DMS79 treated with DMSO at 0.1 percent for 48 hours (cell line): ENCODE data around the gene DCAKD.

Source experiments
- DNase-seq: peaks from one replicate; lab custom pipeline; 2025; lab: John Stamatoyannopoulos, UW

DCAKD gene

DNA sequence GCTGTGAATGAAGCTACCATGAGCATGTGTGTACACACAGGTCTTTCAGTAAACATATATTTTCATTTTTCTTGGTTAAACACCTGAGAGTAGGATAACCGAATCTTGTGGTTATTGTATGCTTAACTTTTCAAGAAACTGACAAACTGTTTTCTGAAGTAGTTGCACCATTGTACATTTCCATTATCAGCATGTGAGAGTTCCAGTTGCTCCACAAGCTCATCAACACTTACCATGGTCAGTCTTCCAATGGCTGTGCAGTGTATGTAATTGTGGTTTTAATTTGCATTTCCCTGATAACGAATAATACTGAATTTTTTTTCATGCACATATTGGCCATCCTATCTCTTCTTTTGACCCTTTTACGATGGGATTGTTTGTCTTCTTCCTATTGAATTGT is 52.0 kb downstream of the DCAKD start:
- no peak for DNase-seq

DNA sequence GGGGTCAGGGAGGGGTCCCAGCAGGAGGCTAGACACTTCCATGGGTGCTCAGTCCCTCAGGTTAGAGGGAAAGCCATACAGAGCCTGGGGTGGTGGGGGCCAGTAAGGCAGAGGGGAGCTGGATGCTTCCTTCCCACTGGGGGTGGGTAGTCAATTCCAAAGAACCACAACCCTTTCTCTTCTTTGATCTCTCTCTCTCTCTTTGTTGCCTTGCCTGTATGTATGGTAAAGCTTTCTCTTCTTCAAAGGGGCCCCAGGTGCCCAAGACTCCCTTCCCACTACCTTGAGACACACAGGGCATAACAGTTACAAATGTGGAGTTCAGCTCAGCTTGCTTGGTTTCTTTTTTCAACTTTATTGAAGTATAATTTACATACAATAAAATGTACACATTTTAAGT is 52.8 kb downstream of the DCAKD start:
- no peak for DNase-seq

DNA sequence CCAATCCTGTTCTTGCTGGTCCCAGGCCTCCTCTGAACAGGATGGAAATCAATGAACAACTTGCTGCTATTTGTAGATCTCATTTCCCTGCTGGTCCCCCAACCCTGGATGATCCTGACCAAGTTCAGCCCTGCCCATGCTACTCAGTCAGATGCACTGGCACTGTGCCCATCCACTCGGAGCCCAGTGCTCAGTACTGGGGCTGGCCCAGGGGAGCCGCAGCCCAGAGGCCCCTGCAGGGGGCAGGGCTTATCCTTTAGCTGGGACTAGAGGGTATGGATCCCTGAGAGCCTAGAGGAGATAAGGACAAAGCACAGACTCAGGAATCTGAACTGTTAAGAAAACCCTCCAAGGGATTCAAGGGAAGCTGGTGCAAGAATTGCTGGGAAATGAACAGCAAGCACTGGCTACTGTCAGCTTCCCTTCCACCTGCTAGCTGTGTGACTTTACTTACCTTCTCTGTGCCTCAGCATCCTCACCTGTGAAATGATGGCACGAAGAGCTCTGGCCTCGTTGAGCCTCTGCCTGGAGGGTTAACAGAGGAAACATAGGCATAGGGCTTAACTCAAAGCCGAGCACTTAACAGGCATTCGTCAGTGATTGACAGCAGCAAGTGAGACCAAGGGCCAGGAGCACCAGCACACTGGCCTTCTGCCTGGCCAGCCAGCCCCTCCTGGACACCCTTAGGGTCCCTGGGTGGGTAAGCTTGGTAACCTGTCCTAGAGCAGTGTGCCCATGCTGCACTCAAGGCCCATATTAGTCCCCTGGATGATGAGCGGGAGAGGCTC is 53.5 kb downstream of the DCAKD start:
- DNase-seq, result no peak

DNA sequence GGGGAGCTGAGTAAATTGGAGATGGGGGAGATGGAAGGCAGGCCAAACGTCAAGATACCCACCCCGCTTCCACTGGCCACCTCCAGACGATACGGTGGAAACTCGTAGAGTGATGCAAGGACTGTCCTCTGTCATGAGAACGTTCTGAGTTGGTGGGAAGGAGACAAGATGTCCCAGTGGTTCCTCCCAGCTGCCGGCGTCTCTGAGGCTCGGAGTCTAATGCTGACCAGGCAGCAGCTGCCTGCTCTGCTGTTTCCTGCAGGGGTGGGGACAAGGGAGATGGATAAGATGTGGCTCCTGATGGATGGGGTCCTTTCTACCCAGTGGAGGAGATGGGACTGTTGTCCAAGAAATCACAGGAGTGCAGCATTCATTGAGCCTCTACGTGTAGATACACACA is 55.1 kb downstream of the DCAKD start:
- no peak for DNase-seq

DNA sequence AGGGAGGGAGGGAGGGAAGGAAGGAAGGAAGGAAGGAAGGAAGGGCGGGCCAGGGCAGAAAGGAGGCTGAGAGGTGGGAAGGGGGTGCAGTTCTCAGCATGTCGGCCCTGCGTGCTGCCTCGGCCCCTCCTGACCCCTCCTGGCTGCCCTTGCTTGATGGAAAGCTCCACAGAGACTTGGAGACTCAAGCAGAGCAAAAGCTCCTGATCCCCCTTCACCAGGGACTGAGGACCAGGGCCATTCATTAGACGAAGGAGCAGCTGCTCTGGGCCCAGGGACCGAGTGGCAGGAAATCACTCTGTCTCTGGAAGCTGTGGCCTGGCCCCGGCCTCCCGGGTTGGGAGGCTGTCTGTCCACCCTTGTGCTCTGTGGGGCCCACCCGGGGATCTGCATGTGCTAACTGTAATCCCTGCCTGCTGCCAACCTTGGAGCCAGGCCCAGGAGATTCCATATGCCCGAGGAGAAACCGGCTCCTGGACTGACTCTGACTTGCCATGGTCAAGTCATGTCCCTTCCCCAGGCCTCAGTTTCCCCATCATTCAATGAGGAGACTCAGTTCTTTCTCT is 55.9 kb downstream of the DCAKD start:
- DNase-seq, result no peak

DNA sequence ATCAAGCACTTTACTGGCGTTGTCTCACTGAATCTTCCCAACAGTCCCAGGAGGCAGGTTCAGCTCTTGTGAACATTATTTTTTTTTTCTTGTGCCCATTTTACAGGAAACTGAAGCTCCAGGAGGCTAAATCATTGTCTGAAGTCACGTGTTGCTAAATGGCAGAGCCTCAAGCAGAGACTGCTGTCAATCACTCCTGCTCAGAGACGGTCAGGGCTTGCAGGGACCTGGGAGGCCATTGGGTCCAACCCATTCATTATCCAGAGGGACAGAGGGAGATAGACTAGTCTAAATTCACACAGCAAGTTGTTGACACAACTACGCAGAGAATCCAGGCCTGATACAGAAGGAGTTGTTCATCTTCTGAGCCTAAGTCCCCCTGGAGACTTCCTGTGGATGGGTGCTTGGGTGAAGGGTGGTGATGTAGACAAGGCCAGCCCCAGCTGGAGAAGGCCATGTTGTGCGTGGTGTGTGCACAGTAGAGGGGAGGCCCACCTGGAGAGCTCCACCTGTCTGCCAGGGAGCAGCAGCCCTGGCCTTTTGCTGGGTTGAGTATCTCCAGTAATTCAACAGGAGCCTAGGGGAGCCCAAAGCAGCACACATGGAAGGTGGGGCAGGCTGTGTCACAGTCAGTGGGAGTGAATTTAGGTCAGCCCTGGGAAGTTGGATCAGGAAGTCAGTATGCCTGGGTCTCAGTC is 59.0 kb downstream of the DCAKD start:
- no peak for DNase-seq

DNA sequence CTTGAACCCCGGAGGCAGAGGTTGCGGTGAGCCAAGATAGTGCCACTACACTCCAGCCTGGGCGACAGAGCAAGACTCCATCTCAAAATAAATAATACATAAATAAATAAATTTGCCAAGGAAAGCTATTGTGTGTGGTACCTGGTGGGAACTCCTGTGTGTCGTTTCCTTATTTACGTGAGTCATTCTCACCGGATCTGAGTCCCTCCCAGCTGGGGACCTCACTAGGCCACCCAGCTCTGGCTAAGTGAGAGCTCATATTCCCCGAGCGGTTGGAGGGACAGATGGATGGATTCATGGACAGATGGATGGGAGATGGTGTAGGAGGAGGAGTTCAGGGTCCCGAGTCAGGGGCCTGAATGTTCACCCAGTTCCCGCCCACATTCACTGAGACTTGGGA is 60.4 kb downstream of the DCAKD start:
- DNase-seq, result no peak

DNA sequence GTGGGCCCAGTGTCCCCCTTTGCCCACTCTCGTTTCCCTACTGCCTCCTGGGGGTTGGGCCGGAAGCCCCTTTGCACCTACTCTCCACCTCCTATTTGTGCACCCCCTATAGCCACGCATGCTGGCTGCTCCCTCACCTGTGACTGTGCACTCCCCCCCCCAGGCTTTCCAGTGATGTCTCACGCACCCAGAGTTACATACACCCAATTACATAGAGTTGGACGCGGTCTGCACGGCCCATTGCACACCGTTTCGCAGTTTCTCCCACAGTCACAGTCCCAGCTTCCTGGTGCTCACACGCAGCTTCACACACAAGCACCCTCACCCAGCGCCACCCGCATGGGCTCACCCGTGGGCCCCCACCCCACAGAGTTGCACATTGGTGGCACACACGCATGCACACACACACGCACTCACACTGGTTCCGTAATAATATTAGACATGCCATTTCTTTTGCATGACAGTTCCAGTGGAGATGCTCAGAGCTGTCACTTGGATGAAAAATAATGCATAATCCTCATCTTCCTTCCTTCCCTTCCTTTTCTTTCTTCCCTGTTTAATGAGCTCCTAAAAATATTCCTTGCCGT is 61.8 kb downstream of the DCAKD start:
- DNase-seq, result no peak

DNA sequence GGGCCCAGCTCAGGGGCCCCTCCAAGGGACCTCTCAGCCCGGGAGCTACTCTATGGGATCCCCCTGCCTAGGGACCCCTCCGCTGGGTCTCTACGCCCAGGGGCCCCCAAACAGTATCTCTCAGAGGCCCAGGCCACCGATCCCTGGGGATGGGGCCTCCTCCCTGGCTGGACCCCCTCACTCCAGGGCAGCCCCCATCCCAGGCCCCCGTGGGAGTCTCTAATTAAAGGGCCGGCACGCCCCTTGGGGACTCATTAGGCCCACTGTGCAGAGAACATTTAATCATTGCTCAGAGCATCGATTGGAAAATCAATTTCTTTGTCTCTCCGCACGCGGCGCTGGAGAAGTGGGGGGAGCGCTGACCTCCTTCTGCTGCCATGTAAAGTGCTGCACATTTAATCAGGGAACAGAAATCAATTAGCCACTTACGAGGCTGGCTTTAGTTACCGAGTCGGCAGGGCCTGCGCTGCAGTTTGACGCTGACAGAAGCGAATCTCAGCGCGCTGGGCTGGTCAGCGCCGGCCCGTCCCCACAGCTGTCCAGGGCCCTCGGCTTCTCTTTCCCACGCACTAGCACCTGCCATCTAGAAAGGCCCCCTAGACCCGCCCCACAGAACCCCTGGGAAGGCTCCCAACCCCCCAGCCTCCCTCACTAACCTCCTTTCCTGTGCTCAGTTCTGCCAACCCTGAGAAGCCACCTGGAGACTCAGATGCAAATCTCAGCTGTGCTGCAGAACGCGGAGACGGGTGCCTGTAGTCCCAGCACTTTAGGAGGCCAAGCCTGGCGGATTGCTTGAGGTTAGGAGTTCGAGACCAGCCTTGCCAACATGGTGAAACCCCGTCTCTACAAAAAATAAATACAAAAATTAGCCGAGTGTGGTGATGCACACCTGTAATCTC is 63.1 kb downstream of the DCAKD start:
- no peak for DNase-seq

DNA sequence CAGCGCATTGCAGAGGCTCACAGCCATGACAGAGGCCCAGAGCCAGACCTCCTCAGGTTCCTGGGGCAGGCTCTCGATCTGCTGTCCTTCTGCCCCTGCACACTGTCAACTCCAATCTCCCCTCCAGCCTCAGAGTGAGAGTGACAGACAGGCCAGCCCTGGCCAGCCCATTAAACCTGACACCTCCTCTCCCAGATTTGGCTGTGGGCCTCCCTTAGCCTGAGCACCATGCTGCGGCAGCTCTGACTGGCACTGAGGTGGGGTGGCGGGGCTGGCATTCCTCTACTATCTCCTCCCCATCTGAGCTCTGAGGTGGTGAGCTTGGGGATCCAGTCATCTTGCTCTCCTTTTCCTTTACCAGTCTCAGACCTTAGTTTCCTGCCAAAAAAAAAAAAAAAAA is 67.9 kb downstream of the DCAKD start:
- no peak for DNase-seq

DNA sequence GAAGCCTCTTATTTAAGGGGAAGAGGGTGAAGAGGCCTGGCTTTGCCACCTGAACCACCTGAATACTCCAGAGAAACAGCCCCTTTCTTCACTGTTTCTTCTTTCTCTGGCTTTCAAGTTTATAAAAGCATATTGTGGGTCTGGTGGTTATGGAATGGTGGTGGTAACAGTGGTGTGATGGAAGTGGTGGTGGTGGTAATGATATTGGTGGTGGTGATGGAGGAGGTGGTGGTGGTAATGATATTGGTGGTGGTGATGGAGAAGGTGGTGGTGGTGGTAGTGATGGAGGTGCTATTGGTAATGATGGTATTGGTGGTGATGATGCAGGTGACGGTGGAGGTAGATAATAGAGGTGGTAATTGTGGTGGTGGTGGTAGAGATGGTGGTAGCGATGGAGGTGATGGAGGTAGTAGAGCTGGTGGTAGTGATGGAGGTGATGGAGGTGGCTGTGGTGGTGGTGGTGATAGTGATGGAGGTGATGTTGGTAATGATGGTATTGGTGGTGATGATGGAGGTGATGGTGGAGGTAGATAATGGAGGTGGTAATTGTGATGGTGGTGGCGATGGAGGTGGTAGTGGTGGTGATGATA is 69.2 kb downstream of the DCAKD start:
- no peak for DNase-seq

DNA sequence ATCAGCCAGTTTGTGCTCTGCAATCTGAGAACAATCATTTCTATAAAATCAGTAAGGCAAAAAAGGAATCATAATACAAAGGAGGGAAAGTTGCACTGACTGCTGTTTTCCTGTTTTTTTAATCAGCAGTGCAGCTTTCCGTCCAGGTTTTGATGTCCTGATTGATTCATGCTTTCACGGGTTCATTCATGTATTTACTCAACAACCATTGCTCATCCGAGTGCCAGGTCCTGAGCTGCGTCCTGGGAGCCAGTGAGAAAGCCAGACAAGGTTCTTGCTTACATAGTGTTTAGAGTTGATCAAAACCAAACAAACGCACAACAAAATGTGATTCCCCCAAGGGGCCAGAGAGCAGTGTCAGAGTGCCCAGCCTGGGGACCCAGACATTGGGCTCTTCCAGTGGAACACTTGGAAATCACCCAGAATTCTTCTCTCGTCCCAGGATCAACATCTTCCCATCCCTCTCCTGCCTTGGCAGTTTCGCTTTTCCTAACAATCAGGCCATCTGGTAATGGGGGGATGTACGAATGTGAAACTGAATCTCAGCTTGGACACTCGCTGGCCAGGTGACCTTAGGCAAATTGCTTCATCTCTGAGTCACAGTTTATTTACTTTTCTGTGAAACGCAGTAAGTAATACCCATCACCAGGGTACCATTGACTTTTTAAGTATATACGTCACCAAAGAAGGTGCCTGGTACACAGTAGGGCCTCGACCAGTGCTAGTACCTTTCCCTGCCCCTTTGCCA is 70.0 kb downstream of the DCAKD start:
- DNase-seq, result no peak

DNA sequence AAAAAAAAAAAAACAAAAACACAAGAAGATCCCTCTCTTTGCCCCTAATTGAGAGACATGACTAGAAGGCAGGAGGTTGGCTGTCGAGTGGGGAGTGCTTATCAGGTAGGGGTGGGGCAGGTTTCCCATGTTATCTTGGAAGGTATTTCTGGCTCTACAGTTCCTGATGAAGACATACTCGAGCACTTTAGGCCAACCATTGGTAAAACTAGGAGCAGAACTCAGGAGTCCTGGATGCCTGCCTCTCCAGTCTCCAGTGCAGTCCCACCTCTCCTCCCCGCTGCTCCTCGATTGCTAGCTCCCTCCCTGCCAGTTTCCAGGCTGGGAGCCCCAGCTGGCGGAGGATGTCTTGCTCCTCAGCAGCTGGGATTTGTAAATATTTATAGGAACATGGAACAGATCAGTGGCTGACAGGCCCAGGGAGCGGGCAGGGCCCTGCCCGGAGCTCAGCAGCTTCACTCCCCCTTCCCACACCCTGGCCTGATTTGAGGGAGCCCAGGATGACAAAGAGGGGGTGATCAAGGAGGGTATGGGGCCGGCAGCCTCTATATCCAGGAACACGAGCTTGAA is 71.9 kb downstream of the DCAKD start:
- no peak for DNase-seq

DNA sequence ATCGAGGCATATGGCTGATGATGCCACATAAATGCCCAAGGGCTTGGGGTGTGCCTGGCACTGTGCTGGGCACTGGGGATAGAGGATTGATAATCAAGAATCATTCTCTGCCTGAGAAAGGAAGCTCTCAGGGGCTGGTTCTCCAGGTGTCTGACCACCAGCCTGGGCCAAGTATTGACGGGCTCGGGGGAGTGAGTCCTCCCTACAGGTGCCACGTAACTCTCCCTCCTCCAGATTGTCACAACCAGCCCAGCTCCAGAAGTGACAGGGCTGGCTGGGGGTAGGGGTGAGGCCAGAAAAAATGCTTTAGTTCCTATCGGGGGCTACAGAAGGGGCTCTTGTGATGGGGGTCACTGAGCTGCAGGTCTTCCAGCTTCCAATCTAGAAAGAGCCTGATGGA is 72.6 kb downstream of the DCAKD start:
- DNase-seq, result no peak

DNA sequence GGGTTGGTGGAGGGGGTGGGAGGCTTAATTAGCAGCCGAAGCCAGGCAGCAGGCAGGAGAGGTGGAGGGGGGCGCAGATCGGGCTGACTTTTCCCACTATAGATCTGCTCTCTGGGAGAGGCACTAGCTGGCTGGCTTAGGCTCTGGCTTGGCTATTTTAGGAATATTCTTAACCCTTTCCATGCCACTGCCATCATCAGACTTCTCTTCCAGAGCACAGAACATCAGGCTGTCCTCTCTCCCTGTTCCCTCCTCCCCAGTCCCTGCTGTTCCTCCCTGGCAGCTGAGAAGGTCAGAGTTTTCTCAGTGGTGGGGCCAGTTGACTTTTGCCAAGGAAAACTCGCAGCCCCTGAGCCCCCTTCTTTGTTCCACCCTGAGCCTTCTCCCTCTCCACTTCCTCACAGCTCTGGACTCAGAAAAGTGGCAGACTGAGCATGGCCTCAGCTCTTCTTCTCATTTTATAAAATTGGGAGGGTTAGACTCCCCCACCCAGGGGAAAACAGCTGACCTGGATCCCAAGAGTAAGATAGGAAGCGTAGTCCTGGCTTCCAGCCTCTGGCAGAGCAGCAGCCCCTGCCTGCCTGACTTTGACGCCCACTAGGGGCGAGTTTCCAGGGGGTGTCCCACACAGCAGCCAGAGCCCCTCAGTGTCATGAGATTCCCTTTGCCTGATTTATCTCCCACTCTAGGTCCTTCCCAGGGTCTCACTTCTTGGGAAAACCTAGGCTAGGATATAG is 73.5 kb downstream of the DCAKD start:
- DNase-seq, result no peak

DNA sequence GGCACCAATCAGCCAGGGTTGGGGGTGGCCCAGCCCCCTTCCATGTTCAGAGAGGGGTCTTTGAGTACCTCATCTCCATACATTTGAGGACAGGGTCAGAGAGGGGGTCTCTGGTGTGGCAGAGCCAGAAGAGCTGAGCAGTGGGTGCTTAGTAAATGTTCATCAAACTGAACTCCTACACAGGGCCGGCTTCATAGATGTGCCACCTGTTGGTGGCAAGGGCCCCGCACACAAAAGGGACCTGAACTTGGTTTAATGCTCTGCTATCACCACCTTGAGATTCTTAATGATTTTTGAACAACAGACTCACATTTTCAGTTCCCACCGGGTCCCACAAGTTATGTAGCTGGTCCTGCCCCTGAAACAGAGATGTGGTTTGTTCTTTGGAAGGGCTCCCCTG is 74.4 kb downstream of the DCAKD start:
- DNase-seq, result no peak

DNA sequence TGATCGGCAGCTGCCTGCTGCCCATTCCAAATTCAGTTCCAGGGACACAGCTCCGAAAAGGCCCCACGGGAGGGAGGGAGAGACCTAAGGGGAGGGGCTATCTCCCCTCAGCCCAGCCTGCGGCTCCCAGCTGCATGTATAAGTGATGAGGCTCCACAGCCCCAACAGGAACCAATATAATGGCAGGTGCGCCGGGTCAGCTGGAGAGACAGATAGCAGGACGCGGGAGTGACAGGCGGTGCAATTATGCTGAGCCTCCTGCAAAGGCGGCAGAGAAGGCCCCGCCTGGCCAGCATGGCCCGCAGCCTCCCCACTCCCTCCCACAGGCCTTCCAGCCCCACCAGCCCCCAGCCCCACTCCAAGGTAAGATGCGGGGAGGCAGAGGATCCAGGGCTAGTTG is 75.2 kb downstream of the DCAKD start:
- no peak for DNase-seq
